Ascending aorta (tissue), 2 donors: Measurements from ENCODE around the gene LANCL2. TPM values are rescaled to one million over a fixed set of nuclear protein-coding genes. Genes with fewer than 3 reads are reported as not detected.
"Not testable (repeated sequence)": the region's sequence is repeated elsewhere in the genome, so short reads cannot be mapped to it uniquely, and the experiment has no call there.

Experiments used
- DNase-seq, 2 donors: peaks; one replicate each; pipeline ENCODE4 v3.0.0-alpha.2; 2019; ENCODE audit warnings: low spot score in 2 of 2
- H3K27ac ChIP-seq, 2 donors: fragments of 200-600 bp; sonication (generic); one replicate each; pipeline ENCODE4 v1.5.1; 2016 to 2017; ENCODE audit warnings: mild to moderate bottlenecking in 1 of 2
- H3K27me3 ChIP-seq: fragments of 200-600 bp; sonication (generic); one replicate; pipeline ENCODE4 v1.5.1; 2017
- H3K36me3 ChIP-seq, 2 donors: fragments of 200-600 bp; sonication (generic); one replicate each; pipeline ENCODE4 v1.5.1; 2016
- H3K4me1 ChIP-seq, 2 donors: fragments of 200-600 bp; sonication (generic); one replicate each; pipeline ENCODE4 v1.5.1; 2016 to 2017; ENCODE audit warnings: mild to moderate bottlenecking in 1 of 2
- H3K4me3 ChIP-seq, 2 donors: fragments of 200-600 bp; sonication (generic); one replicate each; pipeline ENCODE4 v1.5.1; 2016 to 2017; ENCODE audit warnings: mild to moderate bottlenecking in 1 of 2
- H3K9me3 ChIP-seq, 2 donors: fragments of 200-600 bp; sonication (generic); one replicate each; pipeline ENCODE4 v1.5.1; 2016
- CTCF ChIP-seq, 3 experiments: fragments of 200-600 bp in 2 of 3; fragments of 450-650 bp in 1 of 3; sonication (generic) in 2 of 3; IDR thresholded peaks; one replicate each; pipeline ENCODE4 v1.5.1; 2016 to 2019; ENCODE audit warnings: antibody characterized with exemption in 3 of 3, mild to moderate bottlenecking in 1 of 3, moderate library complexity in 1 of 3
- intact Hi-C: fragments of 100-400 bp; cut with DNase I; formaldehyde crosslinking; loops from one replicate; pipeline ENCODE4 v1.15.1; 2023
- total RNA-seq: library from RNA; depleted of rRNA; stranded (reverse); fragments of >200 nt; gene quantifications from one replicate; pipeline ENCODE4 v1.1.0, GENCODE V29; 2016

Gene LANCL2
- total RNA-seq, 1 donor from 2014 or later, result 12.9 TPM

DNA sequence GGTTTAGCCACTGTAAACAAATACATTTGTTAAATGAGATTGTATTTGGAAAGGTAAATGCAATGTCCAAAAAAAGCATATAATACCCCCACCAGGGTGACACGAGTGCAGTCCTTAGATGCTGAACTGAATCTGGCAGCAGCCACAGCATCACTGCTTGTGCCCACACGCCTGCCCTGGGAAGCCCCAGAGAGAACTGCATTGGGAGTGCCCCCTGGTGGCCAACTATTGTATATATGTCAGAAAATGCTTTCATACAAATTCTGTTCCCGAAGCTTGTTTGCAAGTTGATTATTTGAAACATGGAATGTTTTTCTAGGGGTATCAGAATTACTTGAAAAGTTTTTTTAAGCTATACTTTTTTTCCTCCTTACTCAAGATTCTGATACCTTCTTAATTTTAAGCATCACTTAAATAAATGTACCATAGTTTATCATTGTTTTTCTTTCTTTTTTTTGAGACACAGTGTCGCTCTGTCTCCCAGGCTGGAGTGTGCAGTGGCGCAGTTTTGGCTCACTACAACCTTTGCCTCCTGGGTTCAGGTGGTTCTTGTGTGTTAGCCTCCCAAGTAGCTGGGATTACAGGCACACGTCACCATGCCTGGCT lies 50.1 kb downstream of the LANCL2 start:
- Histone ChIP-seq H3K27me3 (no peaks in the 10 kb centered on the region), H3K36me3 (no peaks in the 10 kb centered on the region), H3K4me3 (no peak overlapping the region), H3K9me3 (no peaks in the 10 kb centered on the region), H3K27ac (no peak overlapping the region), H3K4me1 (no peaks in the 10 kb centered on the region)
- intact Hi-C loops, result loop anchor here (1.0 to 2.0 kb wide), 2 partner anchors 135 to 640 kb away; no protein-coding TSS in a partner anchor
- TF ChIP-seq CTCF (IDR thresholded peaks at IDR 0.05), result peak; percentile 41 to 82 (median 79)
- peak in 1 of 2 donors; percentile 82 for DNase-seq

- H3K4me1 ChIP-seq, H3K36me3 ChIP-seq, H3K27ac ChIP-seq, H3K9me3 ChIP-seq, H3K4me3 ChIP-seq, intact Hi-C loops, H3K27me3 ChIP-seq, DNase-seq: not testable (repeated sequence)
Measured at GRCh38 chr7:55417456-55417855, 52.3 kb downstream of the LANCL2 start.

- Histone ChIP-seq H3K9me3 (no peaks in the 10 kb centered on the region), H3K27ac (no peak overlapping the region), H3K4me1 (no peaks in the 10 kb centered on the region), H3K4me3 (no peak overlapping the region), H3K27me3 (no peaks in the 10 kb centered on the region), H3K36me3 (peaks cover 5 to 6% of the 10 kb centered on the region in 2 donors)
- no peak for DNase-seq
- intact Hi-C loops, result no loop called here
- no peak for TF ChIP-seq CTCF (IDR thresholded peaks at IDR 0.05)
Measured at GRCh38 chr7:55420530-55420929, 55.4 kb downstream of the LANCL2 start.

DNA sequence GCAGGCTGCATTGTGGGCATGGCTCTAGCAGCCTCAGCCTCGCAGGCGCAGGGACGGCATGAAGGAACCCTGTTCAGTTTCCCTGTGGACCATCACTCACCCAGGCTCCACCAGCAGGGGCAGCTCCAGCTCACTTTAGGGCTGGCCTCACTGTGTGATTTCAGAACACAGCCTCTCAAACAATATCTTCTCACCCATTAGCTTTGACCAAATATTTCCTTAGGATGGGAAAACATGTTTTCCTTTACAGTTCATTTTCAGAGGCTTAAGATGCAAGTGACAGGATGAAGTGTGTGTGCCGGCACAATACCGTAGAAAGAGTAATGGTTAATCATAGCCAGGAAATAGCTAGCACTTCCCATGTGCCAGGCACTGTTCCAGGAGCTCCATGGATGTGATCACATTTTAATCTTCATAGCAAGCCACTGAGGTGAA lies 58.2 kb downstream of the LANCL2 start:
- no peak overlapping the region for H3K4me3 ChIP-seq
- intact Hi-C loops, result no loop called here
- H3K27me3 ChIP-seq, result no peaks in the 10 kb centered on the region
- no peak overlapping the region for H3K27ac ChIP-seq
- H3K4me1 ChIP-seq, result no peaks in the 10 kb centered on the region
- no peak for DNase-seq
- no peaks in the 10 kb centered on the region for H3K9me3 ChIP-seq
- TF ChIP-seq CTCF (IDR thresholded peaks at IDR 0.05), result no peak
- peaks cover 7 to 15% of the 10 kb centered on the region in 2 donors for H3K36me3 ChIP-seq

- Histone ChIP-seq H3K36me3 (peaks cover 7 to 15% of the 10 kb centered on the region in 2 donors), H3K9me3 (no peaks in the 10 kb centered on the region), H3K27ac (no peak overlapping the region), H3K4me1 (no peaks in the 10 kb centered on the region), H3K4me3 (no peak overlapping the region), H3K27me3 (no peaks in the 10 kb centered on the region)
- DNase-seq, result no peak
- TF ChIP-seq CTCF (IDR thresholded peaks at IDR 0.05), result no peak
- intact Hi-C loops, result no loop called here
Measured at GRCh38 chr7:55423891-55424290, 58.8 kb downstream of the LANCL2 start.

GRCh38 chr7:55425141-55425752 lies 60.1 kb downstream of the LANCL2 start:
- TF ChIP-seq CTCF (IDR thresholded peaks at IDR 0.05), result no peak
- Histone ChIP-seq H3K36me3 (peaks cover 7 to 15% of the 10 kb centered on the region in 2 donors), H3K4me1 (no peaks in the 10 kb centered on the region), H3K9me3 (no peaks in the 10 kb centered on the region), H3K4me3 (no peak overlapping the region), H3K27ac (no peak overlapping the region), H3K27me3 (no peaks in the 10 kb centered on the region)
- intact Hi-C loops, result no loop called here
- no peak for DNase-seq
